SH-SY5Y (cell line): ENCODE measurements around the gene IFIT3.

Experiments used
- GATA2 ChIP-seq: IDR thresholded peaks from 2 replicates; pipeline ENCODE4 v1.6.1; 2011; ENCODE audit warnings: mild to moderate bottlenecking, low read depth, low read length
- GATA3 ChIP-seq: IDR thresholded peaks from 2 replicates; pipeline ENCODE4 v1.6.1; 2011; ENCODE audit warnings: low read depth, mild to moderate bottlenecking, low read length, moderate library complexity

IFIT3 gene

GRCh38 chr10:89299031-89299430, 28.8 kb upstream of the IFIT3 start:
- TF ChIP-seq GATA3 (no peak), GATA2 (no peak)

- no peak for TF ChIP-seq GATA3
- no peak for TF ChIP-seq GATA2
Measured at GRCh38 chr10:89301232-89301631, 26.6 kb upstream of the IFIT3 start.

GRCh38 chr10:89301721-89302445, 25.9 kb upstream of the IFIT3 start, which contains the start of gene IFIT2:
IFIT2 (plus strand) TSS chr10:89302046; CDS start chr10:89302124, 78 bp downstream.
- TF ChIP-seq GATA3: no peak
- no peak for TF ChIP-seq GATA2

- TF ChIP-seq GATA2: no peak
- TF ChIP-seq GATA3: no peak
Measured at GRCh38 chr10:89302625-89303024, 25.2 kb upstream of the IFIT3 start.

- TF ChIP-seq GATA3: no peak
- no peak for TF ChIP-seq GATA2
Measured at GRCh38 chr10:89303161-89303560, 24.6 kb upstream of the IFIT3 start.

GRCh38 chr10:89304026-89304425, 23.8 kb upstream of the IFIT3 start:
- no peak for TF ChIP-seq GATA3
- no peak for TF ChIP-seq GATA2

GRCh38 chr10:89304446-89304845, 23.4 kb upstream of the IFIT3 start:
- no peak for TF ChIP-seq GATA3
- no peak for TF ChIP-seq GATA2

GRCh38 chr10:89304925-89305324, 22.9 kb upstream of the IFIT3 start:
- no peak for TF ChIP-seq GATA3
- no peak for TF ChIP-seq GATA2

GRCh38 chr10:89305766-89306433, 21.9 kb upstream of the IFIT3 start:
- TF ChIP-seq GATA3 (no peak), GATA2 (no peak)

GRCh38 chr10:89306434-89307268, 21.1 kb upstream of the IFIT3 start:
- no peak for TF ChIP-seq GATA2
- TF ChIP-seq GATA3: no peak

GRCh38 chr10:89307269-89307577, 20.6 kb upstream of the IFIT3 start:
- TF ChIP-seq GATA2: no peak
- no peak for TF ChIP-seq GATA3

- TF ChIP-seq GATA3: no peak
- TF ChIP-seq GATA2: no peak
Measured at GRCh38 chr10:89308266-89308665, 19.5 kb upstream of the IFIT3 start.

GRCh38 chr10:89308736-89309135, 19.1 kb upstream of the IFIT3 start:
- TF ChIP-seq GATA3: no peak
- no peak for TF ChIP-seq GATA2

GRCh38 chr10:89309156-89310055, 18.4 kb upstream of the IFIT3 start:
- no peak for TF ChIP-seq GATA2
- no peak for TF ChIP-seq GATA3
